Measurements from ENCODE around the gene CCDC171. TPM values are rescaled to one million over a fixed set of nuclear protein-coding genes. Genes with fewer than 3 reads are reported as not detected.

The CCDC171 gene
- total RNA-seq, 1 experiment from 2014 or later: 2.4 TPM

DNA sequence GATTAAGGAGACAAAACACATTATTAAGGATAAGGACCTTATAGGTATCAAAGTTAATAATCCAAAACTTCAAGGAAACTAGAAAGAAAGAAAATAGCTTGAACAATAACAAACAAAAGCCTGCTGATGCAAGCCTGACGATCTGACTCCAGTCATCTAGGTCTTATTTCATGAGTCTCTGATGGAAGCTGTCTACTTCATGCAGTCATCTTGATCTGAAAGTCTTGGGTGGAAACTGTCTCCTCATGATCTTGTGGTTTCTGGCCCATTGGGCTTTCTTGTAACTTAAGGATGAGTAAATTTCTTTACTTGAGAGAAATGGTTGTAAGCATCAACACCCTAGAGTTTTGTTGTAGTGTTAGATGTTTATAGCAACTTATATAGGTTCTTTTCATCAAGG, 21.5 kb upstream of the CCDC171 start:
- Histone ChIP-seq H3K4me2 (ENCODE audit: insufficient read depth, insufficient read length, low read length) (no peak overlapping the region), H2AK5ac (ENCODE audit: insufficient read length, low read length) (no peak overlapping the region), H3K4me1 (ENCODE audit: insufficient read depth, low read length) (no peaks in the 10 kb centered on the region), H3K79me2 (ENCODE audit: insufficient read depth, low read length) (no peaks in the 10 kb centered on the region), H2BK12ac (ENCODE audit: insufficient read length, low read depth, low read length) (no peak overlapping the region), H2BK120ac (ENCODE audit: low read depth, low read length, poor library complexity, severe bottlenecking) (no peak overlapping the region), H2BK20ac (ENCODE audit: low read depth, low read length, poor library complexity, severe bottlenecking) (no peak overlapping the region), H3K14ac (ENCODE audit: insufficient read depth, low read length) (no peak overlapping the region), H3K79me1 (ENCODE audit: insufficient read depth, low read depth, low read length, poor library complexity, severe bottlenecking) (no peaks in the 10 kb centered on the region), H2BK5ac (ENCODE audit: insufficient read length, low read length) (no peak overlapping the region), H2AFZ (ENCODE audit: low read length) (no peak overlapping the region), H3T11ph (ENCODE audit: low read length) (no peak overlapping the region), H4K8ac (replicated peaks; ENCODE audit: insufficient read length, low read depth, low read length) (no peak overlapping the region), H4K20me1 (ENCODE audit: control insufficient read depth, insufficient read depth, insufficient read length) (no peaks in the 10 kb centered on the region), H4K5ac (ENCODE audit: insufficient read length, low read depth, low read length) (no peak overlapping the region), H3K56ac (ENCODE audit: insufficient read length, low read depth, low read length) (no peak overlapping the region), H2BK15ac (ENCODE audit: low read depth, low read length) (no peak overlapping the region), H3K4ac (ENCODE audit: low read depth, low read length) (no peak overlapping the region), H3K23me2 (ENCODE audit: insufficient read length, low read depth, low read length, poor library complexity, severe bottlenecking) (no peaks in the 10 kb centered on the region), H3K23ac (ENCODE audit: insufficient read length, low read depth, low read length) (no peak overlapping the region), H3K18ac (ENCODE audit: insufficient read length, low read depth, low read length) (no peak overlapping the region), H4K91ac (ENCODE audit: insufficient read length, low read depth, low read length) (no peak overlapping the region), H3K9ac (ENCODE audit: extremely low read depth, insufficient read length, low read length) (no peak overlapping the region), H3K27me3 (ENCODE audit: insufficient read depth, low read length) (no peaks in the 10 kb centered on the region), H3K27ac (ENCODE audit: insufficient read length, low read depth, low read length) (no peak overlapping the region), H3K9me3 (ENCODE audit: control insufficient read depth, low read depth, low read length) (no peaks in the 10 kb centered on the region)
- no CpG with 5 or more reads among the region's 1 CpG for WGBS (ENCODE audit: extremely low coverage, insufficient read length, low lambda C conversion rate)
- Mint-ChIP-seq H3K9me3 (no peaks in the 10 kb centered on the region), H3K27ac (no peak overlapping the region), H3K27me3 (ENCODE audit: low read depth) (no peaks in the 10 kb centered on the region), H3K36me3 (ENCODE audit: insufficient read depth in 1 of 3, low read depth in 3 of 3) (no peaks in the 10 kb centered on the region), H3K4me1 (peaks cover 0 to 3% of the 10 kb centered on the region in 2 experiments; a peak in 1 of 4 replicates), H3K4me3 (no peak overlapping the region)
- no peak for DNase-seq
- TF ChIP-seq, protein P1, sequence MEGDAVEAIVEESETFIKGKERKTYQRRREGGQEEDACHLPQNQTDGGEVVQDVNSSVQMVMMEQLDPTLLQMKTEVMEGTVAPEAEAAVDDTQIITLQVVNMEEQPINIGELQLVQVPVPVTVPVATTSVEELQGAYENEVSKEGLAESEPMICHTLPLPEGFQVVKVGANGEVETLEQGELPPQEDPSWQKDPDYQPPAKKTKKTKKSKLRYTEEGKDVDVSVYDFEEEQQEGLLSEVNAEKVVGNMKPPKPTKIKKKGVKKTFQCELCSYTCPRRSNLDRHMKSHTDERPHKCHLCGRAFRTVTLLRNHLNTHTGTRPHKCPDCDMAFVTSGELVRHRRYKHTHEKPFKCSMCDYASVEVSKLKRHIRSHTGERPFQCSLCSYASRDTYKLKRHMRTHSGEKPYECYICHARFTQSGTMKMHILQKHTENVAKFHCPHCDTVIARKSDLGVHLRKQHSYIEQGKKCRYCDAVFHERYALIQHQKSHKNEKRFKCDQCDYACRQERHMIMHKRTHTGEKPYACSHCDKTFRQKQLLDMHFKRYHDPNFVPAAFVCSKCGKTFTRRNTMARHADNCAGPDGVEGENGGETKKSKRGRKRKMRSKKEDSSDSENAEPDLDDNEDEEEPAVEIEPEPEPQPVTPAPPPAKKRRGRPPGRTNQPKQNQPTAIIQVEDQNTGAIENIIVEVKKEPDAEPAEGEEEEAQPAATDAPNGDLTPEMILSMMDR (conservative IDR thresholded peaks at IDR 0.05): no peak

Data from H9 (cell line).